ENCODE results near the gene INKA1.

- TF ChIP-seq CTCF (IDR thresholded peaks at IDR 0.05) (no peak), POLR2A (IDR thresholded peaks at IDR 0.05) (no peak), POLR2AphosphoS5 (IDR thresholded peaks at IDR 0.05; ENCODE audit: insufficient read depth in 1 of 2, low read depth in 1 of 2) (no peak)
These were observed 31.6 kb upstream of the INKA1 start for GRCh38 chr3:49771340-49771938.

Data from vagina (tissue), 2 donors.